ENCODE measurements around the gene NUPR1.
A peak's percentile ranks its signal among the peaks of the same experiment; 100 is the strongest.
"Not testable (repeated sequence)": the region's sequence is repeated elsewhere in the genome, so short reads cannot be mapped to it uniquely, and the experiment has no call there.

The NUPR1 gene

GRCh38 chr16:28538733-28539596 is at the start of gene NUPR1:
TSS of gene NUPR1 (minus strand) at chr16:28538974. CDS start at chr16:28538907, 67 bp downstream.
- peak; percentile 36 to 91 (median 74) for DNase-seq

DNA sequence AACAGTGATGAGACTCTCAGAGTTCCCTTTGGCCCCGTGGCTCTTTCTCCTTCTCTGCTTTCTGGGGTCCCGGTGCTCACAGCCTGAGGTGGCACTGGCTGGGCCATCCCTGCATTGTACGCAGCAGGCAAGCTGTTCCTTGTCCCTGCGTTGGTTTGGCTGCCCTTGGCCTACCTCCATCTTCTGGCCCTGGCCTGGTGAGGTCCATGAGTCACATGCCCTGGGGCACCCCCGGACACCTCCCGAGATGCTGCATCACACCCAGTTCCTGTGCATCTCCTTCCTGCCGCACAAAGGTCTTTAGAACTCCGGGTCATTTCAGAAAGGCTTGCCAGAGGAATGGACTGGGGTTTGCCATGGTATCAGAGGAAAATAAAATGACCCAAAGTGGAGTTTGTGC is 48.6 kb upstream of the NUPR1 start:
- intact Hi-C loops (cut with DNase I) = no loop called here
- no peak for DNase-seq

More at GRCh38 chr16:28538733-28539596, at the start of gene NUPR1:
- intact Hi-C loops (cut with DNase I) = no loop called here

- no peak for DNase-seq
- intact Hi-C loops (cut with DNase I) = no loop called here
Measured at GRCh38 chr16:28586466-28586865, 47.7 kb upstream of the NUPR1 start.

- DNase-seq = no peak
- intact Hi-C loops (cut with DNase I) = no loop called here
Measured at GRCh38 chr16:28585674-28586073, 46.9 kb upstream of the NUPR1 start.

DNA sequence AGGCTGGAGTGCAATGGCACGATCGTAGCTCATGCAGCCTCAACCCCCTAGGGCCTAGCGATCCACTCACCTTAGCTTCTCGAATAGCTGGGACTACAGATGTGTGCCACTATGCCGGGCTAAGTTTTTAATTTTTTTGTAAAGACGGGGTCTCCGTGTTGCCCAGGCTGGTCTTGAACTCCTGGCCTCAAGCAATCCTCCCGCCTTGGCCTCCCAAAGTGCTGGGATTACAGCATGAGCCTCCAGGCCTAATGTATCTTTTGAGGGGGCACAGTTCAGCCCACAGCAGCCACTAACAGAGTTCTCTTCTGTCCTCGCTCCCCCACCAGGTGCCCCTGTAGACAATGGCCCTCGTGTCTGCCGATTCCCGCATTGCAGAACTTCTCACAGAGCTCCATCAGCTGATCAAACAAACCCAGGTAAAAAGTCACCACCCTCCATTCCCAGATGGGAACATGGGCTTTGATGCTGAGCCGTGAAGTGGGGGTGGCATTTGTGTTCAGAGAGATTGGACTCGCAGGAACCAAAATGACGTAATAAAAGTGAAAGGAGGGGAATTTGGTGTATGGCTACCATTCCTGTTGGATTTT is 42.0 kb upstream of the NUPR1 start:
- intact Hi-C loops (cut with DNase I) = no loop called here
- no peak for DNase-seq

DNA sequence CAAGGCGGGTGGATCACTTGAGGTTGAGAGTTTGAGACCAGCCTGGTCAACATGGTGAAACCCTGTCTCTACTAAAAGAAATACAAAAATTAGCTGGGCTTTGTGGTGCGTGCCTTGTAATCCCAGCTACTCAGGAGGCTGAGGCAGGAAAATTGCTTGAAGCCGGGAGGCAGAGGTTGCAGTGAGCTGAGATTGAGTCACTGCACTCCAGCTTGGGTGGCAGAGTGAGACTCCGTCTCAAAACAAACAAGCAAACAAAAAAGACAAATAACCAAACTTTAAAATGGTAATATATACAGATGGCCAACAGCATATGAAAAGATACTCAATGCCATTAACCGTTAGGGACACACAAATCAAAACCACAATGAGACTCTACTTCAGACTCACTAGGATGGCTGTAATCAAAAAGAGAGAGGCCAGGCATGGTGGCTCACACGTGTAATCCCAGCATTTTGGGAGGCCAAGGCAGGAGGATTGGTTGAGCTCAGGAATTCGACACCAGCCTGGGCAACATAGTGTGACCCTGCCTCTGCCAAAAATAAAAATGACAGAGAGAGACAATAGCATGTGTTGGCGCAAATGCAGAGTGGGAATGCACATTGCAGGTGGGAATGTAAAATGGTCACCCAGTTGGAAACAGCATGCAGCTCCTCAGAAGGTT is 36.8 kb upstream of the NUPR1 start:
- no peak for DNase-seq
- intact Hi-C loops (cut with DNase I) = no loop called here

DNA sequence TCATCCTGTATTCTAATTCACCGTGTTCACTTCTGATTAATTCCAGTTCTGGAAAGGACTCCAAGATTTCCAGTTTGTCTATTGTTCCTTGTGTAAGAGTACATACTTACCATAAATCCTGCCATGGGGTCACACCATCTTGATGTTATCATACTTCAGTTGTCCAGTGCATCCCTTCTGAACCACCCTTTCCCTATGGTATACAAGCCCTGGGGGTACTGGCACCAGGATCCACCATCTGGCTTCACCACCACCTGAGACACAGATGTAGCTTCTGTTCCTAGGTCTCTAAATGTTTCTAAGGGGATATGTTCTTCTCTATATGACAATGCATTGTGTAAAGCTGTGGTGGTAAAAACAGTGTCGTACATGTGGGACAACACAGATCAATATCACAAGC is 36.2 kb upstream of the NUPR1 start:
- intact Hi-C loops (cut with DNase I) = no loop called here
- DNase-seq = no peak

GRCh38 chr16:28573738-28574718 is 35.3 kb upstream of the NUPR1 start:
- no peak for DNase-seq
- intact Hi-C loops (cut with DNase I) = no loop called here

DNA sequence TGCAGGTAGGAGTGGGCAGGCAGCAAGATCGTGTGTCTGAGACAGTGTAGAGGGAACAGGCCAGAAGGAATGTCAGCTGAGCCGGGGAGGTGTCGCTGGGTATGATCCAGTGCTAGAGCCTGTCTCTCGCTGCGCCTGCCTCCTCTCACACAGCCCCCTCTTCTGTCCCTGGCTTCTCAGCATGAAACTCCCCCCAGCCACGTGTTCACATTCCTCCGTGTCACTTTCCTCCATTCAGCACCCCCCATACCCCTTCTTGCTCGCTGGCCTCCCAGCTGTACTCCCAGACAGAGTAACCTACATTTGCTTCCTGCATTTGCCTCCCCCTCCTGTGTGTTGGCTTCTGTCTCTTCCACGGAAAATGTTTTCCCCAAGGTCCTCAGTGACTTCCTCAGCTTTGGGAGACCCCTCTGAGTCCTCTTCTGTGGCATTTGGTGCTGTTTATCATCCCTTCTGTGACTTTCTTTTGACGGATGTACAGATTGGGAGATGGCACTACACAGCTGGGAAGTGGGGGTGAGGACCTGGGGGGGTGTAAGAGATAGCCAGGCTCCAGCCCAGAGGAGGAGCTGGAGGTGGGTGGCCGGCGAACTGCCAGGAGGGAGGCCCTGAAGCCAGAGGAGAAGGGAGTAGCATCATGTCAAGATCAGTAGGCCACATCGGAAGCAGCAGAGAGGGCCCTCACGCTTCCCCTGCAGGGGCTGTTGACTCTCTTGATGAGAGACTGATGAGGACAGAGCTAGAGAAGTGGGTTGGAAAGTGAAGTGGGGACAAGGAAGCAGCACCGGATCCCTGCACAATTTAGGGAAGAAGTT is 34.1 kb upstream of the NUPR1 start:
- intact Hi-C loops (cut with DNase I) = no loop called here
- peak in 4 of 42 donors; percentile 6 to 40 (median 21) for DNase-seq

GRCh38 chr16:28569968-28570752 is 31.4 kb upstream of the NUPR1 start:
- intact Hi-C loops (cut with DNase I) = no loop called here
- no peak for DNase-seq

DNA sequence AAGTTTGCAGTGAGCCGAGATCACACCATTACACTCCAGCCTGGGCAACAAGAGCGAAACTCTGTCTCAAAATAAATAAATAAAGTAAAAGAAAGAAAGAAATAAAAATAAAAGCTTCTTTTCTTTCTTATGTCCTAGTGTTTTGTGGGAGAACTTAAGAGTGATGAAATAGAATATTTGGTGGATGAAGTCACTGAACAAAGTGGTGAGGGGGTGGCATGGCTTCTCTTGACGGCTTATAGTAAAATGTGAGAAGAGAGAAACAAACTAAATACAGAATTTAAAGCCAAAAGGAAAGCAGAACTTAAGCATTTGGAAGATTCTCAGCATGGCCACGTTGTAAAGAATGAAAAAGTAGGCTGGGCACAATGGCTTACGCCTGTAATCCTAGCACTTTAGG is 30.2 kb upstream of the NUPR1 start:
- no peak for DNase-seq
- intact Hi-C loops (cut with DNase I) = no loop called here

- no peak for DNase-seq
- intact Hi-C loops (cut with DNase I) = no loop called here
Measured at GRCh38 chr16:28567292-28567691, 28.5 kb upstream of the NUPR1 start.

- DNase-seq; intact Hi-C loops (cut with DNase I): not testable (repeated sequence)
Measured at GRCh38 chr16:28566233-28566925, 27.6 kb upstream of the NUPR1 start.

- intact Hi-C loops (cut with DNase I) = no loop called here
- no peak for DNase-seq
Measured at GRCh38 chr16:28563218-28563617, 24.4 kb upstream of the NUPR1 start.

DNA sequence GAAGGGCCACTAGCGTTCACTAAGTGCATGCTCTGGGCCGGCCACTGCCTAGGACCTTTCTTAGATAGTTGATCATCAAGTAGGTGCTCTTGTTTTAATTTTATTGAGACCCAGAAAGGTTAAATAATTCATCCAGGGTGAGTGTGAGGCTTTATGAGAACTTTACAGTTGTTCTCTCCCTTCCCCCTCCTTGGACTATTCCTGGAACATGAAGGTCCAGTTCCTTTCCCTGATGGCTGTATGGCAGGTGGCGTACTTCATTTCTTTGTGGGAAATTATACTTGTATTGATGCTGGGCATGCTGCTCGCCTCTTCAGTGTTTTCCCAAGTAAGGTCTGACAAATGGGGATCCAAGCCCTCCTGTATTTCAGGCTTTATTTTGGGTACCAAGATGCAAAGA is 23.4 kb upstream of the NUPR1 start:
- no peak for DNase-seq
- intact Hi-C loops (cut with DNase I) = no loop called here

- intact Hi-C loops (cut with DNase I) = no loop called here
- DNase-seq = no peak
Measured at GRCh38 chr16:28561557-28562187, 22.9 kb upstream of the NUPR1 start.
